Kidney tubule cell (primary cell): ENCODE measurements around the gene GORASP1.
A peak's percentile ranks its signal among the peaks of the same experiment; 100 is the strongest.
"Not testable (repeated sequence)": the region's sequence is repeated elsewhere in the genome, so short reads cannot be mapped to it uniquely, and the experiment has no call there.

Source experiments
- DNase-seq: peaks from one replicate; pipeline ENCODE4 v3.0.0-alpha.2; 2018; ENCODE audit warnings: low spot score

Gene GORASP1

GRCh38 chr3:39065197-39065596 is 42.2 kb downstream of the GORASP1 start:
- peak; percentile 59 for DNase-seq

GRCh38 chr3:39064646-39065045 is 42.8 kb downstream of the GORASP1 start:
- peak; percentile 78 for DNase-seq

GRCh38 chr3:39063143-39063542 is 44.3 kb downstream of the GORASP1 start:
- DNase-seq: no peak

DNA sequence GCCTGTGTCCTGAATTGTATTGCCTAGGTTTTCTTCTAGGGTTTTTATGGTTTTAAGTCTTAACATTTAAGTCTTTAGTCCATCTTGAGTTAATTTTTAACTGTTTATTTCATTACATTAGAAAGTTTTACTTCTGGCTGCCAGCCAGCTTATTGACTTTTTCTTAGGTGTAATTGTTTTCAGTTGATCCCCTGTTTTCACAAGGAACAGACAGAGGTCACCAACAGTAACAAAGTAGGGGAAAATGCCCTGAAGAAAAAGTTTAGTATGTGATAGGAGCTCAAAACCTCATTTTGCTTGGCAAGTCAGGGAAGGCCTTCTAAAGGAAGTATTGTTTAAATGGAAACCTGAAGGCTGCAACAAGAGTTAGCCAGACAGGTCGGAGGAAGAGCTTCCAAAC is 45.2 kb downstream of the GORASP1 start:
- DNase-seq: no peak

- not testable (repeated sequence) for DNase-seq
These were observed 46.2 kb downstream of the GORASP1 start for GRCh38 chr3:39061228-39061627.

GRCh38 chr3:39056151-39056550 is 51.3 kb downstream of the GORASP1 start:
- no peak for DNase-seq

- DNase-seq: no peak
These were observed 53.7 kb downstream of the GORASP1 start for GRCh38 chr3:39053696-39054095.

GRCh38 chr3:39052583-39052982 is 54.8 kb downstream of the GORASP1 start:
- no peak for DNase-seq

GRCh38 chr3:39051649-39052561 is 55.5 kb downstream of the GORASP1 start, which contains the start of the genes SCN11A and WDR48:
Gene SCN11A, minus strand, starts transcription at chr3:39051944. Its CDS starts 101,582 bp downstream, at chr3:38950362.
Gene WDR48, plus strand, starts transcription at chr3:39052016. Its CDS starts 10 bp downstream, at chr3:39052026.
- DNase-seq: peak; percentile 90

GRCh38 chr3:39050029-39050428 is 57.4 kb downstream of the GORASP1 start:
- no peak for DNase-seq
